ENCODE results near the gene BIRC6.

- TF ChIP-seq POLR2AphosphoS5 (IDR thresholded peaks at IDR 0.05; ENCODE audit: low read depth, low read length) = no peak
- TF ChIP-seq REST (IDR thresholded peaks at IDR 0.05; ENCODE audit: insufficient read depth in 1 of 2, low read depth in 2 of 2, low read length in 2 of 2) = no peak
- no peak for TF ChIP-seq SIN3A (IDR thresholded peaks at IDR 0.05; ENCODE audit: borderline replicate concordance, insufficient read depth, low read length)
- TF ChIP-seq FOXP2 (optimal IDR thresholded peaks at IDR 0.05; ENCODE audit: borderline replicate concordance, extremely low read depth, extremely low read length, insufficient read depth) = no peak
- no peak for TF ChIP-seq TAF1 (IDR thresholded peaks at IDR 0.05; ENCODE audit: borderline replicate concordance, insufficient read depth, low read length)
Observed at GRCh38 chr2:32564417-32565035, 207.7 kb downstream of the BIRC6 start.
